Neural cell (in vitro differentiated cells): ENCODE results near the gene COL1A1. TPM values are rescaled to one million over a fixed set of nuclear protein-coding genes. Genes with fewer than 3 reads are reported as not detected.

Source experiments
- H2AFZ ChIP-seq: fragments of 200-600, 300-800 bp; sonication (generic), shearing (Covaris generic); 2 replicates; pipeline ENCODE4 v1.6.0; 2014; ENCODE audit warnings: low read depth, mild to moderate bottlenecking, antibody characterized with exemption, low read length, moderate library complexity
- H3F3A ChIP-seq: fragments of 200-600 bp; shearing (Covaris generic); 2 replicates; pipeline ENCODE4 v1.6.1; 2016; ENCODE audit warnings: mild to moderate bottlenecking, moderate library complexity, mixed read lengths, antibody characterized with exemption, low read length; ENCODE audit not compliant: insufficient read depth, poor library complexity, severe bottlenecking
- H3K27ac ChIP-seq: fragments of 200-600, 300-800 bp; sonication (generic), shearing (Covaris generic); 2 replicates; pipeline ENCODE4 v1.5.1; 2014; ENCODE audit warnings: mild to moderate bottlenecking, low read length, moderate library complexity
- H3K27me3 ChIP-seq: fragments of 300-800, 200-600 bp; sonication (generic), shearing (Covaris generic); 2 replicates; pipeline ENCODE4 v1.6.0; 2014; ENCODE audit warnings: mild to moderate bottlenecking, low read depth, low read length, moderate library complexity; ENCODE audit not compliant: insufficient read depth
- H3K36me3 ChIP-seq: fragments of 300-800, 200-600 bp; sonication (generic), shearing (Covaris generic); 2 replicates; pipeline ENCODE4 v1.5.1; 2014; ENCODE audit warnings: mild to moderate bottlenecking, antibody characterized with exemption, low read length, moderate library complexity; ENCODE audit not compliant: insufficient read depth
- H3K4me2 ChIP-seq: fragments of 300-800, 200-600 bp; sonication (generic), shearing (Covaris generic); 2 replicates; pipeline ENCODE4 v1.6.0; 2014; ENCODE audit warnings: mild to moderate bottlenecking, low read length
- H3K4me3 ChIP-seq: fragments of 300-800, 200-600 bp; sonication (generic), shearing (Covaris generic); 2 replicates; pipeline ENCODE4 v1.5.1; 2014; ENCODE audit warnings: mild to moderate bottlenecking, low read length, moderate library complexity
- H3K79me2 ChIP-seq: fragments of 200-600 bp; shearing (Covaris generic); replicated peaks from 2 replicates; pipeline ENCODE4 v1.6.0; 2014; ENCODE audit warnings: mild to moderate bottlenecking, low read length, moderate library complexity; ENCODE audit not compliant: insufficient read depth
- H3K9ac ChIP-seq: fragments of 300-800, 200-600 bp; sonication (generic), shearing (Covaris generic); 2 replicates; pipeline ENCODE4 v1.6.1; 2016; ENCODE audit warnings: mild to moderate bottlenecking, low read length, mixed read lengths
- H3K9me2 ChIP-seq: fragments of 200-600 bp; shearing (Covaris generic); 2 replicates; pipeline ENCODE4 v1.6.1; 2016; ENCODE audit warnings: mild to moderate bottlenecking, low read length, mixed read lengths; ENCODE audit not compliant: insufficient read depth
- H3K9me3 ChIP-seq: fragments of 200-600, 300-800 bp; sonication (generic), shearing (Covaris generic); 2 replicates; pipeline ENCODE4 v1.6.1; 2016; ENCODE audit warnings: mild to moderate bottlenecking, mixed run types, low read length, moderate library complexity, mixed read lengths
- H4K20me1 ChIP-seq: fragments of 200-600 bp; shearing (Covaris generic); 2 replicates; pipeline ENCODE4 v1.6.1; 2016; ENCODE audit warnings: mild to moderate bottlenecking, mixed run types; ENCODE audit not compliant: insufficient read depth
- EP300 ChIP-seq: fragments of 450-650 bp; conservative IDR thresholded peaks from 2 replicates; pipeline ENCODE4 v1.6.1; 2014; ENCODE audit warnings: antibody characterized with exemption, mild to moderate bottlenecking, moderate library complexity; ENCODE audit not compliant: poor library complexity, severe bottlenecking
- EZH2 ChIP-seq: fragments of 200-600, 300-800 bp; shearing (Covaris generic), sonication (generic); IDR thresholded peaks from 2 replicates; pipeline ENCODE4 v1.6.1; 2014; ENCODE audit warnings: antibody characterized with exemption, low read length, borderline replicate concordance, mild to moderate bottlenecking; ENCODE audit not compliant: insufficient read depth, poor library complexity, severe bottlenecking
- MXI1 ChIP-seq: fragments of 450-650 bp; conservative IDR thresholded peaks from 2 replicates; pipeline ENCODE4 v1.6.1; 2014; ENCODE audit warnings: antibody characterized with exemption, mild to moderate bottlenecking; ENCODE audit not compliant: poor library complexity, severe bottlenecking
- POLR2AphosphoS5 ChIP-seq: IDR thresholded peaks from 2 replicates; pipeline ENCODE4 v1.6.1; 2012
- RAD21 ChIP-seq: fragments of 450-650 bp; conservative IDR thresholded peaks from 2 replicates; pipeline ENCODE4 v1.6.1; 2014; ENCODE audit warnings: antibody characterized with exemption, mild to moderate bottlenecking, moderate library complexity
- SMC3 ChIP-seq: fragments of 450-650 bp; conservative IDR thresholded peaks from 2 replicates; pipeline ENCODE4 v1.6.1; 2014; ENCODE audit warnings: antibody characterized with exemption, mild to moderate bottlenecking, moderate library complexity; ENCODE audit not compliant: poor library complexity
- TAF1 ChIP-seq: IDR thresholded peaks from 2 replicates; pipeline ENCODE4 v1.6.1; 2012; ENCODE audit warnings: low read depth
- polyA plus RNA-seq: library from polyadenylated mRNA; depleted of rRNA; stranded (reverse); fragments of >200 nt; gene quantifications from 2 replicates; pipeline ENCODE4 v1.2.3, GENCODE V29; 2014
- TF ChIP-seq, protein P1 (sequence below): fragments of 450-650 bp; IDR thresholded peaks from 2 replicates; pipeline ENCODE4 v1.5.1; 2014; ENCODE audit warnings: antibody characterized with exemption, mild to moderate bottlenecking, moderate library complexity; ENCODE audit not compliant: poor library complexity, severe bottlenecking
- TF ChIP-seq, protein P2 (sequence below): IDR thresholded peaks from 2 replicates; pipeline ENCODE4 v1.6.1; 2012; ENCODE audit warnings: borderline replicate concordance

The COL1A1 gene
- polyA plus RNA-seq, 1 donor from 2014 or later, result 0.14 TPM

DNA sequence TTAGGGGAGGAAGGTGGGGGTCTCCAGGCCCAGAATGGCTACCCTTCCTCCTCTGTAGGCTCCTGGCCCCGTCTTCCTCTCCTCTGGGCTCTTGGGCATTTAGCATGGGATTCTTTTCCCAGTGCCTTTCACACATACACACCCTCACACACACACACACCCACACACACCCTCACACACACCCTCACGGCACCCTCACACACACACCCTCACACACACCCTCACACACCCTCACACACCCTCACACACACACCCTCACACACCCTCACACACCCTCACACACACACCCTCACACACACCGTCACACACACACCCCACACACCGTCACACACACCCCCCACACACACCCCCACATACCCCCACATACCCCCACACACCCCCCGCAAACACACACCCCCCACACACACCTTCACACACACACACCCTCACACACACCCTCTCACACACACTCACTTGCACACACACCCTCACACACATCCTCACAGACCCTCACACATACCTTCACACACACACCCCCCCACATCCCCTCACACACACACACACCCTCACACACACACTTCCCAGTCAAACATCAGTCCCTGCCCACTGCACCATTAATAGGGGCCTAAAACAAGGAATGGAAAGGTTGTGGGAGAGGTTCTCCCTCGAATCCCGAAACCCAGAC is 34.8 kb downstream of the COL1A1 start:
- H3K79me2 ChIP-seq, result no peaks in the 10 kb centered on the region
- H3K4me3 ChIP-seq, result no peak overlapping the region
- no peaks in the 10 kb centered on the region for H3K27me3 ChIP-seq
- no peaks in the 10 kb centered on the region for H3F3A ChIP-seq
- H3K36me3 ChIP-seq, result no peaks in the 10 kb centered on the region
- H3K9me2 ChIP-seq, result no peaks in the 10 kb centered on the region
- no peak overlapping the region for H3K4me2 ChIP-seq
- H3K9ac ChIP-seq, result no peak overlapping the region
- no peaks in the 10 kb centered on the region for H4K20me1 ChIP-seq
- no peak overlapping the region for H3K27ac ChIP-seq
- H3K9me3 ChIP-seq, result no peaks in the 10 kb centered on the region
- TF ChIP-seq SMC3 (no peak), TAF1 (no peak), MXI1 (no peak), EZH2 (no peak), RAD21 (no peak), EP300 (no peak), POLR2AphosphoS5 (no peak)
- TF ChIP-seq, protein P1, sequence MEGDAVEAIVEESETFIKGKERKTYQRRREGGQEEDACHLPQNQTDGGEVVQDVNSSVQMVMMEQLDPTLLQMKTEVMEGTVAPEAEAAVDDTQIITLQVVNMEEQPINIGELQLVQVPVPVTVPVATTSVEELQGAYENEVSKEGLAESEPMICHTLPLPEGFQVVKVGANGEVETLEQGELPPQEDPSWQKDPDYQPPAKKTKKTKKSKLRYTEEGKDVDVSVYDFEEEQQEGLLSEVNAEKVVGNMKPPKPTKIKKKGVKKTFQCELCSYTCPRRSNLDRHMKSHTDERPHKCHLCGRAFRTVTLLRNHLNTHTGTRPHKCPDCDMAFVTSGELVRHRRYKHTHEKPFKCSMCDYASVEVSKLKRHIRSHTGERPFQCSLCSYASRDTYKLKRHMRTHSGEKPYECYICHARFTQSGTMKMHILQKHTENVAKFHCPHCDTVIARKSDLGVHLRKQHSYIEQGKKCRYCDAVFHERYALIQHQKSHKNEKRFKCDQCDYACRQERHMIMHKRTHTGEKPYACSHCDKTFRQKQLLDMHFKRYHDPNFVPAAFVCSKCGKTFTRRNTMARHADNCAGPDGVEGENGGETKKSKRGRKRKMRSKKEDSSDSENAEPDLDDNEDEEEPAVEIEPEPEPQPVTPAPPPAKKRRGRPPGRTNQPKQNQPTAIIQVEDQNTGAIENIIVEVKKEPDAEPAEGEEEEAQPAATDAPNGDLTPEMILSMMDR, result no peak
- TF ChIP-seq, protein P2, sequence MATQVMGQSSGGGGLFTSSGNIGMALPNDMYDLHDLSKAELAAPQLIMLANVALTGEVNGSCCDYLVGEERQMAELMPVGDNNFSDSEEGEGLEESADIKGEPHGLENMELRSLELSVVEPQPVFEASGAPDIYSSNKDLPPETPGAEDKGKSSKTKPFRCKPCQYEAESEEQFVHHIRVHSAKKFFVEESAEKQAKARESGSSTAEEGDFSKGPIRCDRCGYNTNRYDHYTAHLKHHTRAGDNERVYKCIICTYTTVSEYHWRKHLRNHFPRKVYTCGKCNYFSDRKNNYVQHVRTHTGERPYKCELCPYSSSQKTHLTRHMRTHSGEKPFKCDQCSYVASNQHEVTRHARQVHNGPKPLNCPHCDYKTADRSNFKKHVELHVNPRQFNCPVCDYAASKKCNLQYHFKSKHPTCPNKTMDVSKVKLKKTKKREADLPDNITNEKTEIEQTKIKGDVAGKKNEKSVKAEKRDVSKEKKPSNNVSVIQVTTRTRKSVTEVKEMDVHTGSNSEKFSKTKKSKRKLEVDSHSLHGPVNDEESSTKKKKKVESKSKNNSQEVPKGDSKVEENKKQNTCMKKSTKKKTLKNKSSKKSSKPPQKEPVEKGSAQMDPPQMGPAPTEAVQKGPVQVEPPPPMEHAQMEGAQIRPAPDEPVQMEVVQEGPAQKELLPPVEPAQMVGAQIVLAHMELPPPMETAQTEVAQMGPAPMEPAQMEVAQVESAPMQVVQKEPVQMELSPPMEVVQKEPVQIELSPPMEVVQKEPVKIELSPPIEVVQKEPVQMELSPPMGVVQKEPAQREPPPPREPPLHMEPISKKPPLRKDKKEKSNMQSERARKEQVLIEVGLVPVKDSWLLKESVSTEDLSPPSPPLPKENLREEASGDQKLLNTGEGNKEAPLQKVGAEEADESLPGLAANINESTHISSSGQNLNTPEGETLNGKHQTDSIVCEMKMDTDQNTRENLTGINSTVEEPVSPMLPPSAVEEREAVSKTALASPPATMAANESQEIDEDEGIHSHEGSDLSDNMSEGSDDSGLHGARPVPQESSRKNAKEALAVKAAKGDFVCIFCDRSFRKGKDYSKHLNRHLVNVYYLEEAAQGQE, result no peak
- H2AFZ ChIP-seq, result no peak overlapping the region

DNA sequence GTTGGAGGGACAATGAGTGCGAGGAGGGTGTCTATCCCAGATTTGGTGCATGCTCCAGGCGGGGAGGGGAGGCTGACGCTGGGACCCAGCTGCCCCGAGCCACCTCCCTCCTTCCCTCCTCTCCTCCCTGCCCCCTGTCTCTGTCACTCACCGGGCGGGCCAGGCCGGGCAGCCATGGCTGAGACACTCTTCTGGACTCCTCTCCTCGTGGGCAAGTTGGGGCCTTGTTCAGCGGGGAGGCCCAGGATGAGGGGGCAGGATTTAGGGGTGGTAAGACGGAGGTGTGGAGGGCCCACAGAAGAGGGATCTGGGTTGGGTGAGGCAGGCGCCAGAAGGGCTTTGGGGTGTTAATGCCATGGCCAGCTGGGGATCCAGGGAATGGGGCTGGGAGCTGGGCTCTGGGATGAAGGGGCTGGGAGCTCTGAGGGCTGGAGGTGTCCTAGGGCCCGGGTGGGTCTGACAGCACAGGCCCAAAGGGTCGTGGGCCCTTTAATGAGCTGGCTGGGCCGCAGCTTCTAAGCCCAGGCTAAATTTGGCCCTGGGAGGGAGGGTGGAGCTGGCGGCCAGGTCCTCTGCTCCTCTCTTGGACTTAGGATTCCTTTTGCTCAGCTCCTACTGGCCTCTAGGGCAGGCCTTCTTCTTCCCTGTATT is 35.4 kb downstream of the COL1A1 start, which contains the start of gene SGCA:
TSS of gene SGCA (plus strand) at position 139 of the 651 bp plus-strand sequence. CDS start at position 175, 36 bp downstream.
- H3K27me3 ChIP-seq, result no peaks in the 10 kb centered on the region
- no peak for TF ChIP-seq EP300
- no peak for TF ChIP-seq TAF1
- no peak for TF ChIP-seq POLR2AphosphoS5
- TF ChIP-seq, protein P1, result no peak
- no peak for TF ChIP-seq MXI1
- TF ChIP-seq, protein P2, result no peak
- TF ChIP-seq EZH2, result no peak
- no peak for TF ChIP-seq RAD21
- TF ChIP-seq SMC3, result no peak
- no peaks in the 10 kb centered on the region for H3K36me3 ChIP-seq
- no peak within 1 kb of the TSS for H3K9ac ChIP-seq
- no peaks in the 10 kb centered on the region for H3K9me2 ChIP-seq
- H3K4me3 ChIP-seq, result no peak within 1 kb of the TSS
- H3K79me2 ChIP-seq, result no peaks in the 10 kb centered on the region
- H2AFZ ChIP-seq, result no peak within 1 kb of the TSS
- H3K9me3 ChIP-seq, result no peaks in the 10 kb centered on the region
- H4K20me1 ChIP-seq, result no peaks in the 10 kb centered on the region
- H3K27ac ChIP-seq, result no peak within 1 kb of the TSS
- H3K4me2 ChIP-seq, result no peak within 1 kb of the TSS
- no peaks in the 10 kb centered on the region for H3F3A ChIP-seq
